RWPE2 (cell line): ENCODE measurements around the gene NABP2.

Source experiments
- ATAC-seq: fragments of 200-7000 bp; cut with Tn5 transposase; 3 replicates; pipeline ENCODE4 v1.9.1; 2021; ENCODE audit warnings: low read depth
- DNase-seq: peaks from one replicate; pipeline ENCODE4 v3.0.0-alpha.2; 2020; ENCODE audit warnings: low spot score
- H3K27ac ChIP-seq: fragments of 450-650 bp; 2 replicates; pipeline ENCODE4 v1.5.1; 2017; ENCODE audit warnings: mild to moderate bottlenecking; ENCODE audit not compliant: poor library complexity, severe bottlenecking
- H3K27me3 ChIP-seq: fragments of 250-450 bp; sonication (Bioruptor Pico); 2 replicates; pipeline ENCODE4 v1.5.1; 2021; ENCODE audit warnings: mild to moderate bottlenecking, moderate library complexity; ENCODE audit not compliant: insufficient read depth, poor library complexity, severe bottlenecking
- H3K36me3 ChIP-seq: fragments of 250-450 bp; sonication (Bioruptor Pico); 2 replicates; pipeline ENCODE4 v1.5.1; 2020; ENCODE audit warnings: low read depth, mild to moderate bottlenecking, moderate library complexity
- H3K4me1 ChIP-seq: fragments of 250-450 bp; sonication (Bioruptor Pico); 2 replicates; pipeline ENCODE4 v1.5.1; 2021; ENCODE audit warnings: mild to moderate bottlenecking, moderate library complexity; ENCODE audit not compliant: insufficient read depth, poor library complexity, severe bottlenecking
- H3K4me3 ChIP-seq: fragments of 250-450 bp; sonication (Bioruptor Pico); 2 replicates; pipeline ENCODE4 v1.5.1; 2021; ENCODE audit warnings: mild to moderate bottlenecking, moderate library complexity; ENCODE audit not compliant: severe bottlenecking
- H3K9me3 ChIP-seq: fragments of 250-450 bp; sonication (Bioruptor Pico); 2 replicates; pipeline ENCODE4 v1.5.1; 2021; ENCODE audit warnings: mild to moderate bottlenecking, moderate library complexity; ENCODE audit not compliant: severe bottlenecking
- CTCF ChIP-seq: fragments of 450-650 bp; IDR thresholded peaks from one replicate; pipeline ENCODE4 v1.5.1; 2017; ENCODE audit warnings: mild to moderate bottlenecking, moderate library complexity; ENCODE audit not compliant: poor library complexity, severe bottlenecking

NABP2 gene

GRCh38 chr12:56234746-56235436 lies 10.7 kb downstream of the NABP2 start:
- Histone ChIP-seq H3K27ac (no peak overlapping the region), H3K9me3 (no peaks in the 10 kb centered on the region), H3K36me3 (peaks cover 9% of the 10 kb centered on the region; the same call in 1 of the 2 replicates), H3K4me3 (no peak overlapping the region), H3K4me1 (no peaks in the 10 kb centered on the region), H3K27me3 (no peaks in the 10 kb centered on the region)
- DNase-seq (no peak), ATAC-seq (0 out of 3 replicates have a peak, but pooled peaks have one; percentile 13)
- TF ChIP-seq CTCF: no peak

- Histone ChIP-seq H3K27me3 (no peaks in the 10 kb centered on the region), H3K27ac (no peak overlapping the region), H3K9me3 (no peaks in the 10 kb centered on the region), H3K36me3 (peaks cover 17% of the 10 kb centered on the region), H3K4me3 (no peak overlapping the region), H3K4me1 (no peaks in the 10 kb centered on the region)
- no peak for ATAC-seq
- TF ChIP-seq CTCF: no peak
- no peak for DNase-seq
Measured at GRCh38 chr12:56236091-56236490, 11.9 kb downstream of the NABP2 start.

DNA sequence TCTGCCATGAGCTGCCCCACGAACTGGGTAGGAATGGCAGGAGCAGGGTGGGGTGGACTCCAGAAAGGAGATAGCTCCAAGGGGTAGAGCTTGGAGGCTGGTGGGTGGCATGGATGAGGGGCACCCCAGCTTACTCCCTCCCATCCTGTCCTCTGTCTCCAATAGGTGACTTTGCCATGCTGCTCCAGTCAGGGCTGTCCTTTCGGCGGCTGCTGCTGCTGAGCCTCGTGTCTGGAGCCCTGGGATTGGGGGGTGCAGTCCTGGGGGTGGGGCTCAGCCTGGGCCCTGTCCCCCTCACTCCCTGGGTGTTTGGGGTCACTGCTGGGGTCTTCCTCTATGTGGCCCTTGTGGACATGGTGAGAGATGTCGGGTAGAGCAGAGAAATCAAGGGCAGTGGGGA lies 12.8 kb downstream of the NABP2 start:
- no peak for TF ChIP-seq CTCF
- H3K36me3 ChIP-seq: peaks cover 25% of the 10 kb centered on the region
- no peak for ATAC-seq

GRCh38 chr12:56237552-56237951 lies 13.4 kb downstream of the NABP2 start:
- no peak for DNase-seq
- TF ChIP-seq CTCF: no peak
- Histone ChIP-seq H3K36me3 (peaks cover 30% of the 10 kb centered on the region), H3K4me1 (no peaks in the 10 kb centered on the region), H3K27ac (no peak overlapping the region), H3K27me3 (no peaks in the 10 kb centered on the region), H3K4me3 (no peak overlapping the region), H3K9me3 (no peaks in the 10 kb centered on the region)
- ATAC-seq: no peak

More for the DNA sequence above, 12.8 kb downstream of the NABP2 start:
- Histone ChIP-seq H3K27ac (no peak overlapping the region), H3K9me3 (no peaks in the 10 kb centered on the region), H3K4me1 (no peaks in the 10 kb centered on the region), H3K4me3 (no peak overlapping the region), H3K27me3 (no peaks in the 10 kb centered on the region)
- DNase-seq: no peak
